GM20431 (cell line): Measurements from ENCODE around the gene CNIH3.
"Not testable (repeated sequence)": the region's sequence is repeated elsewhere in the genome, so short reads cannot be mapped to it uniquely, and the experiment has no call there.

Experiments
- in situ Hi-C: fragments of 300-500 bp; cut with MseI, MboI; formaldehyde crosslinking; loops from one replicate; pipeline ENCODE4 v1.15.0; 2020; ENCODE audit warnings: low sequenced_read_pairs; ENCODE audit not compliant: unreplicated experiment

CNIH3 gene

DNA sequence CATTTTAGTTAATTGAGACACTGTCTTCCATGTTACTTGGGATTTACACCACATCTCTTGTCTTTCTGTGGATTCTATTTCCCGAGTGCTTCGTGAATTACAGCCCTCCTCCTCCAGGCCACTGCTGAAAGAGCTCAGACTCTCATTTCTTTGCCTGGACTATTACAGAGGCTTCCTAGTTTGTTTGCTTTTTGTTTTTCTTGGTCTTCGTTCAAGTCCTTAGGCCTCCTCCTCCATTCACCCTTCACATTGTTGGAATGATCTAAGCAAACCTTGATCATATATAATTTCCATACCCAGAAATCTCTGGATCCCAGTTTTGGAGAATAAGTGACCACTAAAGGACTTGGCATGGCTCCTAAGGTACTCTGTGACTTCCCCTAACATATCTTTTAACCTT, 94.1 kb downstream of the CNIH3 start:
- in situ Hi-C loops = no loop called here

- in situ Hi-C loops = not testable (repeated sequence)
Measured at GRCh38 chr1:224711231-224711756, 95.2 kb downstream of the CNIH3 start.

DNA sequence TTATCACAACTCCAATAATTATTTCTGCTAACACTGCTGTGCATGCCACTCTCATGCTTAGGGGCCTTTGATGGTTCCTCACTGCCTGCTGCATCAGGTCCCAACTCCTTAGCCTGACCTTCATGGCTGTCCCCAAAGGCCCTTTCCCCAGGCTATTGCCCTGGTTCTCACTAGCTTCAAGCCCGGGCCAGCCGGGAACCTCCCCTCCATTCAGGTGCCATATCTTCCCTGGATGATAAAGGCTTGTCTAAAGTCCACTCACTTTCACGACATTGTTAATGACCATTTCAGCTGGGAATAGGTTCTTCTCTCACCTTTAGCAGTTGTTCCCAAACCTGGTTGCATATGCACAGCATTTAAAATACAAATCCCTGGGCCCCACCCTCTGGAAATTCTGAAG, 95.8 kb downstream of the CNIH3 start:
- in situ Hi-C loops = no loop called here

DNA sequence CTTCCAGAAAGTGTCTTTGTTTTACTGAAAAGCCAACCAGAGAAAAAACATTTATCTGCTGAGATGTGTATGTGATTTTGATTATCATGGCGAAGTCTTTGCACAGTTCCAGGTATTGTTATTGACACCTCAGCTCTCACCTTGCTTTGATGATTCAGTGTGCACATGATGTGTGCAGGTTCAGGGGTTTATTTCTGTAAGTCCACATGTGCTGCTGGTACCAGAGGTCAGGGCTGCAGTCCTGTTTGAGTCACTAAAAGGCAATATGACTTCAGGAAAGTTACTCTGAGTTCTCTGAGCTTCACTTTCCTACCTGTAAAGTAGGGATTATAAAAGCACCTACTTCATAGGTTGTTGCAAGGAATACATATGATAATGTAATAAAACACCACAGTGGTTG, 97.1 kb downstream of the CNIH3 start:
- in situ Hi-C loops = no loop called here

DNA sequence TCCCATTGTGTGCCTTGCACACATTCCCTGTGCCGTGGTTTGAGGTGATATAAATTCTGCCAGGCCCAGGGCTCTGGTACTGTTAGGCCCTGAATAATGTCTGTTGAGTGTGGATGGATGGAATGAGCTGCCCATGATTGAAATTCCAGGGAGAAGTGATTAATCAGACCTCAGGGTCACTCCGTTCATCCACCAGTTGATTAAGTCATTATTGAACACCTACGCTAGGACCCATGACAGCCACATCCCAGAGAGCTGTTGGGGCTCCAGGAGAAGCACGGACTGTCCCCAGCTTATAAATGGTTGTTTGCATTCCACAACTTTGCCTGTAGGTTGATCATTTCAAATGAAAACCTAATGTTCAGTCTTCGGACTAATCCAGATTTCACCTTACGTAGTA, 98.4 kb downstream of the CNIH3 start:
- in situ Hi-C loops = no loop called here

DNA sequence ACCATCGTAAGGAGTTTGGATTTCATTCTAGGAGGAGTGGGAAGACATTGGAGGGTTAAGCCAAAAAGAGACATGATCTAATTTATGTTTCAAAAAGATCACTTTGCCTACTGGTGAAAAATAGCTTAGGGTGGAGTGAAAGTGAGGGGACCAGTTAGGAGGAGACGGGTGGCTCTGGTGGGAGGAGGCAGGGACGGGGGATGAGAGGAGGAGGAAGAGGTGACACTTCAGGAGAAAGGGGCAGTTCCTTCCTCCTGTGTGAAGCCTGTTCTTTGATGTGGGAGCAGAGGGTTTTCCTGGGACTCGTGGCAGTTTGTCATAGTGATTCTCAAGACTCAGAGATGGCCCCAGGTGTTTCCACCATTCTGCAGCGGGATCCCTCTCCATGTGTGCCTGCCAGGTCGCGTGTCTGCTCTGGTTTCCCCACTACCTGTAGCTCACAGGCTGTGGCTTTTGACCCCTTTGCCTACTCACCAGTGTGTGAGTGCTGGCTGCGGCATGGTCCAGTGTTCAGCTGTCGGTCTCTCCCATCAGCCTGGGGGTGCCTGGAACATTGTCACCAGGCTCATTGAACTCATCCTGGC, 102.4 kb downstream of the CNIH3 start:
- in situ Hi-C loops = no loop called here

DNA sequence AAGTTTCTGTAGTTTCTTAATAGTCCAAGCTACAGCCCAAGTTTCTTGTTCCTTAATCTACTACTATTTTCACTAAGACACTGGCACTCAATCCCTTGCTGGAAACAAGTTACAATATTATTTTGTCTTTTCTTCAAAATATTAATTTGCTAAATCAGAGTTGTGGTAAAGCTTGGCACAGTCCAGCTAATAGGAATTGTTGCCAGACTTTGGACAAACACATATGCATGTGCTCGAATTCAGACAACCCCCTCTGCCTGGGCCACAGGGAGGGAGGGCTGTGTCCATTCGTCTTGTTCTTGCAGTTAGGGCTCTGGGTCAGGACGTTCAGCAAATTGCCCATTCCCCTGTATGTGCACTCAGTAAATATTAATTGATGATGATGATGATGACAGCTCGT, 103.6 kb downstream of the CNIH3 start:
- in situ Hi-C loops = no loop called here

- in situ Hi-C loops = no loop called here
Measured at GRCh38 chr1:224720216-224720615, 104.1 kb downstream of the CNIH3 start.

- in situ Hi-C loops = no loop called here
Measured at GRCh38 chr1:224721000-224721399, 104.9 kb downstream of the CNIH3 start.

DNA sequence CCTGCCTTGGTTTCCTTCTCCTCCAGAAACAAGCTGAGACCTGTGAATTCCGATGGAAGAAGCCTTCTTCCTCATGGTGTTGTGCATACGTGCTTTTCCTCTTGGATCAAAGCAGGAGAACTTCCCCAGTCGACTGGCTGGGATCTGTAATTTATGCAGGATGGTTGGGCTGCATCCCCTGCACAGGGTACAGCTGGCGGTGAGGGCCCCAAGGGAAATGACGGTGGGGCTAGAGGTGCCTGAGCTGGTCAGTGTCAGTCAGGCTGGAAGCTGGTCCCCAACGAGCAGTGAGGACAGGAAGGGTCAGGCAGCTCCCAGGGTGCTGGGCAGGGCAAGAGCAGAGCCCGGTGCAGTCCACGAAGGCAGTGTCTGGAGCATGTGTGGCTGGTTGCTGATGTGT, 106.7 kb downstream of the CNIH3 start:
- in situ Hi-C loops = no loop called here

GRCh38 chr1:224724566-224724965, 108.4 kb downstream of the CNIH3 start:
- in situ Hi-C loops = no loop called here

GRCh38 chr1:224726441-224727182, 110.5 kb downstream of the CNIH3 start:
- in situ Hi-C loops = no loop called here

DNA sequence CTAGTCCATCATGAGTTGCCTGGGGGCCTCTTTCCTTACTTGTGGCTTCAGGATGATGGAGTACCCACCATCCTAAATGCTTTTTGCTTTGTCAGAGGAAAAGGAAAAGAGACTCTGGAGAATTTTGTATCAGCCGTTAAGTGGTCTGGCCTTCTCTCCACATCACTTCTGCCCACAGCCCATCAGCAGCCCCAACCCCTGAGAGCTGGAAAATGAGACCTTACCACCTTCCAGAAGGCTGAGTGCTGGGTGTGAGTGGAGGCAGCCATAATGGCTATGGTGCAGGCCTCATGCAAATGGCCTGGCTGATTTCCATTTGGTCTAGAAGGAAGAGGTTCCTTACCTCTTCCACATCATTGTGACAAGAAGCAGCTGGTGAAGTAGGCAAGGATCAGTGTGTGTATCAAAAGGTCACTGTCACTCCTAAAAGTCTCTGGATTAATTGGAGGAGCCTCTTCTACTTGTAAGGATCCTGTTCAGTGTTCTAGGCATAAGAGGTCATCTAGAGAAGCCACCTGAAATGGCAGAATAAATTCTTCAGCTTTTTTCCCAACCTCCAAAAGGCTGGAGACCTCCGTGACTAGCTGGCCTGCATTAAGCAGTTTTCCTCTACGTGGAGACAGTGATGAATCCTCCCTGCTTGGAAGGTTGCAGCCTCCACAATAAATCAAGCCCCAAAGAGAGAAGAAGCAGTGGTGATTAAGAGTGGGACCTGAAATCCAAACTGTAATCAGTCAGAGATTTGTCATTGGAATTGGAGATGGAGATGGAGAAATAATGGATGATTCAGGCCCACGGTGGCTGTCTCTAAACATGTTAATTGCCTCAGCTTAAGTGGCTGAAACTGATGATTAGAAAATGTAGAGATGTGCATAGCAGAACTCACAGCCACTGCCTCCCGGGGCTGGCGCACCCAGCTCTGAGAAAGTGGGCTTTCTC, 111.5 kb downstream of the CNIH3 start:
- in situ Hi-C loops = no loop called here

GRCh38 chr1:224730540-224730939, 114.4 kb downstream of the CNIH3 start:
- in situ Hi-C loops = no loop called here

- in situ Hi-C loops = no loop called here
Measured at GRCh38 chr1:224730965-224731364, 114.8 kb downstream of the CNIH3 start.

GRCh38 chr1:224731633-224732032, 115.5 kb downstream of the CNIH3 start:
- in situ Hi-C loops = no loop called here

DNA sequence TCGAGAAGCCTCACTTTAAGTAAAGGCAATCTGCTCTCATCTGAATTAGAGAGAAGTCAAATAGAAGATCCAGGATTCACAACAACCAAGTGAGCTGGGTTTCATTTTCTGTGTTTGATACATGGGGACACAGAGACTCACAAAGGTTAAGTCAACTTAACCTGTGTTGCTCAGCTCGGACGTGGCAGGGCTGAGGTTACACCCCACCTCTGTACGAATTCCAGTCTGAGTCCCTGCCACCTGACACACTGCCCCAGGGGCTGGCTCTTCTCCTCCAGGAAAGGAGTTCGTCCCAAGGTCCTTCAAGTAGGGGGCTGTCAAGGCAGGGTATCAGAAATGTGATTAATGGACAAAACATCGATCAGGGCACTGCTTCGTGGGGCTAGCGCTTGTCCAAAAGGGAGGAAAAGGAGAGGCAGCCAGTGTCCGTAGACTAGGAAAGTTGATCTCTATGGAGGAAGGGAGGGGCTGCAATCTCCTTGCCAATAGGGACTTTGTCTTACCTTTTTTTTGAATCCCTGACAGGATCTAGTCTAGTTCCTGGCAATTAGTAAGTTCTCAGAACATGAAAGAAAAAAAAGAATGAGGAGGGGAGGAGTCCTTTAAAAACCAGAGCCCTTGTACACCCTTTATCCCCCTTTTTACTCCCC, 116.4 kb downstream of the CNIH3 start:
- in situ Hi-C loops = no loop called here

- in situ Hi-C loops = no loop called here
Measured at GRCh38 chr1:224733027-224733911, 117.2 kb downstream of the CNIH3 start.

GRCh38 chr1:224734261-224734935, 118.3 kb downstream of the CNIH3 start:
- in situ Hi-C loops = no loop called here
